Fibroblast of upper back skin (primary cell): Measurements from ENCODE around the gene MCC.
A peak's percentile ranks its signal among the peaks of the same experiment; 100 is the strongest.

Experiments
- DNase-seq: peaks from one replicate; pipeline ENCODE4 v3.0.0-alpha.2; 2013

The MCC gene

GRCh38 chr5:113240951-113241726 lies 247.1 kb downstream of the MCC start:
- no peak for DNase-seq

GRCh38 chr5:113240032-113240431 lies 248.2 kb downstream of the MCC start:
- no peak for DNase-seq

- DNase-seq = no peak
These were observed 250.4 kb downstream of the MCC start for GRCh38 chr5:113237893-113238292.

GRCh38 chr5:113236536-113237288 lies 251.5 kb downstream of the MCC start:
- DNase-seq = no peak

GRCh38 chr5:113235884-113236283 lies 252.4 kb downstream of the MCC start:
- no peak for DNase-seq

- no peak for DNase-seq
These were observed 253.7 kb downstream of the MCC start for GRCh38 chr5:113234546-113234945.

GRCh38 chr5:113233606-113234005 lies 254.6 kb downstream of the MCC start:
- peak; percentile 51 for DNase-seq

- DNase-seq = no peak
These were observed 255.6 kb downstream of the MCC start for GRCh38 chr5:113232667-113233066.

GRCh38 chr5:113232221-113232620 lies 256.0 kb downstream of the MCC start:
- no peak for DNase-seq

- no peak for DNase-seq
These were observed 256.6 kb downstream of the MCC start for GRCh38 chr5:113231653-113232000.

GRCh38 chr5:113230711-113231652 lies 257.3 kb downstream of the MCC start:
- DNase-seq = peak; percentile 67

GRCh38 chr5:113227798-113228197 lies 260.5 kb downstream of the MCC start:
- DNase-seq = no peak

- DNase-seq = no peak
These were observed 262.0 kb downstream of the MCC start for GRCh38 chr5:113226116-113226736.

- DNase-seq = no peak
These were observed 263.0 kb downstream of the MCC start for GRCh38 chr5:113225259-113225658.

- peak; percentile 55 for DNase-seq
These were observed 263.6 kb downstream of the MCC start for GRCh38 chr5:113224605-113225065.

GRCh38 chr5:113223831-113224604 lies 264.2 kb downstream of the MCC start:
- no peak for DNase-seq

- DNase-seq = no peak
These were observed 264.9 kb downstream of the MCC start for GRCh38 chr5:113223315-113223714.

GRCh38 chr5:113221294-113222176 lies 266.7 kb downstream of the MCC start:
- DNase-seq = no peak

GRCh38 chr5:113219695-113220094 lies 268.6 kb downstream of the MCC start:
- no peak for DNase-seq

GRCh38 chr5:113218906-113219517 lies 269.2 kb downstream of the MCC start:
- no peak for DNase-seq
